Stimulated activated CD4-positive, alpha-beta T cell treated with anti-CD3 and anti-CD28 coated beads, Interleukin-1b, Interleukin-23, amount 100 ng/mL, for 4 hours (primary cell): ENCODE measurements around the gene DDX31.

Experiments used
- DNase-seq, 2 donors: peaks; one replicate each; pipeline ENCODE4 v3.0.0-alpha.2; 2020; ENCODE audit warnings: low read depth in 2 of 2

DDX31 gene

GRCh38 chr9:132673355-132673754, 3.6 kb upstream of the DDX31 start:
- DNase-seq = no peak

- DNase-seq = no peak
Measured at GRCh38 chr9:132672413-132672690, 2.6 kb upstream of the DDX31 start.

- no peak for DNase-seq
Measured at GRCh38 chr9:132671620-132672412, 2.0 kb upstream of the DDX31 start.

- DNase-seq = peak; percentile 17 to 23
Measured at GRCh38 chr9:132670457-132671391, 941 bp upstream of the DDX31 start, which contains the start of gene GTF3C4. Gene GTF3C4 (plus strand): TSS chr9:132670464. CDS start chr9:132670599, 135 bp downstream.

- DNase-seq = no peak
Measured at GRCh38 chr9:132669319-132669697, 475 bp downstream of the DDX31 start.

GRCh38 chr9:132663851-132664250, 5.9 kb downstream of the DDX31 start:
- no peak for DNase-seq

GRCh38 chr9:132663117-132663516, 6.7 kb downstream of the DDX31 start:
- no peak for DNase-seq

GRCh38 chr9:132662152-132662945, 7.4 kb downstream of the DDX31 start:
- no peak for DNase-seq

- no peak for DNase-seq
Measured at GRCh38 chr9:132656299-132656698, 13.5 kb downstream of the DDX31 start.

GRCh38 chr9:132651259-132651658, 18.5 kb downstream of the DDX31 start:
- no peak for DNase-seq

GRCh38 chr9:132648685-132649084, 21.1 kb downstream of the DDX31 start:
- no peak for DNase-seq

GRCh38 chr9:132648283-132648682, 21.5 kb downstream of the DDX31 start:
- no peak for DNase-seq

GRCh38 chr9:132647806-132648205, 22.0 kb downstream of the DDX31 start:
- no peak for DNase-seq

- no peak for DNase-seq
Measured at GRCh38 chr9:132647355-132647754, 22.4 kb downstream of the DDX31 start.

- no peak for DNase-seq
Measured at GRCh38 chr9:132646726-132647125, 23.1 kb downstream of the DDX31 start.

- DNase-seq = no peak
Measured at GRCh38 chr9:132645711-132646110, 24.1 kb downstream of the DDX31 start.

- DNase-seq = no peak
Measured at GRCh38 chr9:132645306-132645705, 24.5 kb downstream of the DDX31 start.

GRCh38 chr9:132644251-132644650, 25.5 kb downstream of the DDX31 start:
- DNase-seq = no peak

- no peak for DNase-seq
Measured at GRCh38 chr9:132641216-132641615, 28.6 kb downstream of the DDX31 start.

GRCh38 chr9:132639322-132639721, 30.5 kb downstream of the DDX31 start:
- DNase-seq = no peak

- no peak for DNase-seq
Measured at GRCh38 chr9:132638240-132638639, 31.5 kb downstream of the DDX31 start.

GRCh38 chr9:132637801-132638200, 32.0 kb downstream of the DDX31 start:
- DNase-seq = no peak
